GM19193 (cell line): ENCODE data around the gene PCDHGB4.

Experiments used
- POLR2A ChIP-seq: IDR thresholded peaks from 4 replicates; pipeline ENCODE4 v1.6.1; 2011; ENCODE audit not compliant: insufficient read depth, insufficient read length; ENCODE audit errors: extremely low read depth

Gene PCDHGB4

GRCh38 chr5:141360685-141361084, 26.8 kb upstream of the PCDHGB4 start:
- no peak for TF ChIP-seq POLR2A

GRCh38 chr5:141362719-141363118, 24.8 kb upstream of the PCDHGB4 start:
- no peak for TF ChIP-seq POLR2A

GRCh38 chr5:141363952-141364660, 23.4 kb upstream of the PCDHGB4 start, which contains the start of gene PCDHGA5:
Gene PCDHGA5, plus strand, starts transcription at chr5:141364162. Its CDS starts 169 bp downstream, at chr5:141364331.
- no peak for TF ChIP-seq POLR2A

- no peak for TF ChIP-seq POLR2A
Measured at GRCh38 chr5:141366016-141366896, 21.2 kb upstream of the PCDHGB4 start.

GRCh38 chr5:141369994-141370848, 17.3 kb upstream of the PCDHGB4 start, which contains the start of gene PCDHGB3:
Gene PCDHGB3, plus strand, starts transcription at chr5:141370242. Its CDS starts 153 bp downstream, at chr5:141370395.
- no peak for TF ChIP-seq POLR2A

GRCh38 chr5:141371572-141372475, 15.7 kb upstream of the PCDHGB4 start:
- TF ChIP-seq POLR2A, result no peak

GRCh38 chr5:141373673-141374317, 13.7 kb upstream of the PCDHGB4 start, which contains the start of gene PCDHGA6:
Gene PCDHGA6, plus strand, starts transcription at chr5:141373891. Its CDS starts 193 bp downstream, at chr5:141374084.
- TF ChIP-seq POLR2A, result no peak

GRCh38 chr5:141374627-141375026, 12.9 kb upstream of the PCDHGB4 start:
- TF ChIP-seq POLR2A, result no peak

- TF ChIP-seq POLR2A, result no peak
Measured at GRCh38 chr5:141382469-141383294, 4.8 kb upstream of the PCDHGB4 start, which contains the start of gene PCDHGA7. Gene PCDHGA7, plus strand, starts transcription at chr5:141382742. Its CDS starts 158 bp downstream, at chr5:141382900.

GRCh38 chr5:141383345-141383744, 4.2 kb upstream of the PCDHGB4 start:
- no peak for TF ChIP-seq POLR2A

GRCh38 chr5:141384471-141385267, 2.8 kb upstream of the PCDHGB4 start:
- TF ChIP-seq POLR2A, result no peak
